Measurements from ENCODE around the gene ARID3A. TPM values are rescaled to one million over a fixed set of nuclear protein-coding genes. Genes with fewer than 3 reads are reported as not detected.

Gene ARID3A
- total and polyA plus RNA-seq, 7 donors, result 2.3 to 6.7 (median 4.2) TPM

- 0 to 1% (median 1%) methylated on average over 19 to 21 of the region's 21 CpGs for WGBS, 3 donors
- Histone ChIP-seq H3K27ac (peak overlapping the region; percentile 74), H3K9me3 (no peaks in the 10 kb centered on the region), H3K4me1 (no peaks in the 10 kb centered on the region), H3K27me3 (ENCODE audit: insufficient read depth in 3 of 3, low read length in 2 of 3) (peaks cover 0 to 3% (median 0%) of the 10 kb centered on the region in 3 donors), H3K36me3 (ENCODE audit: insufficient read depth in 1 of 2, low read depth in 1 of 2) (no peaks in the 10 kb centered on the region), H3K4me3 (peak overlapping the region; percentile 94)
- no peak for DNase-seq
- intact Hi-C loops (cut with DNase I), result loop anchor here in 1 of 2 donors (10.0 kb wide), 1 partner anchor 289 kb away; no protein-coding TSS in a partner anchor
- no peak for ATAC-seq
- no peak for TF ChIP-seq CTCF (IDR thresholded peaks at IDR 0.05)
Observed at GRCh38 chr19:926323-926588, 421 bp downstream of the ARID3A start.

GRCh38 chr19:926589-927350 lies 935 bp downstream of the ARID3A start:
- ATAC-seq, result peak in 1 of 4 donors; percentile 25

GRCh38 chr19:927351-927779 lies 1.5 kb downstream of the ARID3A start:
- 22 to 42% (median 28%) methylated on average over 9 to 15 of the region's 15 CpGs for WGBS, 3 donors
- intact Hi-C loops (cut with DNase I), result loop anchor here in 1 of 2 donors (10.0 kb wide), 1 partner anchor 287 kb away; no protein-coding TSS in a partner anchor
- ATAC-seq (no peak), DNase-seq (peak in 1 of 2 donors; percentile 70)
- no peaks in the 10 kb centered on the region for H3K27me3 ChIP-seq (ENCODE audit: insufficient read depth in 3 of 3, low read length in 2 of 3)
- no peak overlapping the region for H3K27ac ChIP-seq
- TF ChIP-seq CTCF (IDR thresholded peaks at IDR 0.05), result no peak
- H3K36me3 ChIP-seq (ENCODE audit: insufficient read depth in 1 of 2, low read depth in 1 of 2), result no peaks in the 10 kb centered on the region
- no peaks in the 10 kb centered on the region for H3K9me3 ChIP-seq
- H3K4me3 ChIP-seq, result peak overlapping the region; percentile 94
- no peaks in the 10 kb centered on the region for H3K4me1 ChIP-seq

More at GRCh38 chr19:926589-927350, 935 bp downstream of the ARID3A start:
- Histone ChIP-seq H3K4me3 (peak overlapping the region; percentile 94), H3K27ac (peak overlapping the region; percentile 74), H3K4me1 (no peaks in the 10 kb centered on the region), H3K36me3 (ENCODE audit: insufficient read depth in 1 of 2, low read depth in 1 of 2) (no peaks in the 10 kb centered on the region), H3K9me3 (no peaks in the 10 kb centered on the region), H3K27me3 (ENCODE audit: insufficient read depth in 3 of 3, low read length in 2 of 3) (no peaks in the 10 kb centered on the region)
- TF ChIP-seq CTCF (IDR thresholded peaks at IDR 0.05), result no peak
- intact Hi-C loops (cut with DNase I), result loop anchor here in 1 of 2 donors (10.0 kb wide), 1 partner anchor 288 kb away; no protein-coding TSS in a partner anchor
- 1 to 2% (median 2%) methylated on average over 41 to 52 of the region's 52 CpGs for WGBS, 3 donors
- DNase-seq, result peak; percentile 82 to 86

DNA sequence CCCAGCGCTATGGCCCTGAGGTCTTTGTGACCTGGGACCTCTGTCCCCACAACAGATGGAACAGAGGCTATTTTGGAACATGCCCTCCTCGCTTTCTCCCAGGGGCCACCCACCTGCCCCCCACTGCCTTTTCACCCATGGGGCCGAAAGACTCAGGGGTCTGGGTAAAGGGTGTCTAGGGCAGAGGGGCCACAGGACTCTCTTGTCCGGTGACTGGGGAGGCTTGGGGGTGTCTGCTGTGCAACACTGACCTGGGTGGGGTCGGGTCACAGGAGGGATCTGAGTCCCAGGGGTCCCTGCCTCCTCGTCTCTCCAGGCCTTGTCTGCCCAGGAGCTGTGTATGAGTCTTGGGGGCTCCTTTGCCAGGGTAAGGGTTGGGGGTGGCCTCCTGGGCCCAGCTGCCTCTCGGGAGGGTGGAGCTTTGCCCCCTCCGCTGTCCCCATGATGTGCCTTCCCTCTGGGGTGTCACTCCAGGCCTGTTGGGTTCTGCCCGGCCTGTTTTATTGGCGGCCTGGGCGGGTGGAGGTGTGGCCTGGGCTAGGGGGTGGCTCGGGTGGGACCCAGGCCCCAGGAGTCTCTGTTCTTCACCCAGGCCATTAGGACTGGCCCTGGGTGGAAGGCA lies 2.1 kb downstream of the ARID3A start:
- no peak for DNase-seq
- no peaks in the 10 kb centered on the region for H3K9me3 ChIP-seq
- intact Hi-C loops (cut with DNase I), result loop anchor here in 1 of 2 donors (10.0 kb wide), 1 partner anchor 287 kb away; no protein-coding TSS in a partner anchor
- no peak for ATAC-seq
- peak overlapping the region; percentile 94 for H3K4me3 ChIP-seq
- H3K27me3 ChIP-seq (ENCODE audit: insufficient read depth in 3 of 3, low read length in 2 of 3), result no peaks in the 10 kb centered on the region
- H3K36me3 ChIP-seq (ENCODE audit: insufficient read depth in 1 of 2, low read depth in 1 of 2), result no peaks in the 10 kb centered on the region
- no peak for TF ChIP-seq CTCF (IDR thresholded peaks at IDR 0.05)
- H3K27ac ChIP-seq, result no peak overlapping the region
- peaks cover under 1% of the 10 kb centered on the region for H3K4me1 ChIP-seq
- 80 to 84% (median 81%) methylated on average over 11 to 12 of the region's 12 CpGs for WGBS, 3 donors
